Mesenchymal stem cell (in vitro differentiated cells and primary cell): ENCODE data around the gene DNM1L.

Experiments
- DNase-seq: peaks from one replicate; pipeline ENCODE4 v3.0.0-alpha.2; 2013
- H2AFZ ChIP-seq: one replicate; pipeline ENCODE4 v1.6.1; 2013; ENCODE audit warnings: low read depth, mild to moderate bottlenecking, control low read depth, inconsistent platforms, low read length, moderate library complexity
- H2AK5ac ChIP-seq: 2 replicates; pipeline ENCODE4 v1.6.1; 2013; ENCODE audit warnings: low read length, moderate library complexity, mild to moderate bottlenecking, inconsistent platforms; ENCODE audit not compliant: severe bottlenecking
- H2BK120ac ChIP-seq: one replicate; pipeline ENCODE4 v1.6.1; 2013; ENCODE audit warnings: low read depth, mild to moderate bottlenecking, inconsistent platforms, low read length, moderate library complexity
- H2BK12ac ChIP-seq, 2 experiments: one replicate each; pipeline ENCODE4 v1.6.1; 2013; ENCODE audit warnings: inconsistent platforms in 2 of 2, low read length in 2 of 2, mild to moderate bottlenecking in 2 of 2, moderate library complexity in 2 of 2, control low read depth in 1 of 2
- H2BK15ac ChIP-seq: one replicate; pipeline ENCODE4 v1.6.1; 2013; ENCODE audit warnings: mild to moderate bottlenecking, low read depth, inconsistent platforms; ENCODE audit not compliant: poor library complexity, severe bottlenecking
- H2BK5ac ChIP-seq: 2 replicates; pipeline ENCODE4 v1.6.1; 2013; ENCODE audit warnings: low read depth, mild to moderate bottlenecking, low read length, control low read depth, inconsistent platforms; ENCODE audit not compliant: poor library complexity, severe bottlenecking
- H3K14ac ChIP-seq, 2 experiments: one replicate each; pipeline ENCODE4 v1.6.1; 2013; ENCODE audit warnings: inconsistent platforms in 2 of 2, low read length in 2 of 2, control low read depth in 1 of 2, mild to moderate bottlenecking in 1 of 2, moderate library complexity in 1 of 2
- H3K18ac ChIP-seq, 2 experiments: one replicate each; pipeline ENCODE4 v1.6.1; 2013; ENCODE audit warnings: inconsistent platforms in 2 of 2, low read length in 2 of 2, control low read depth in 1 of 2, low read depth in 1 of 2, mild to moderate bottlenecking in 1 of 2
- H3K23ac ChIP-seq, 2 experiments: one replicate each; pipeline ENCODE4 v1.6.1; 2013; ENCODE audit warnings: inconsistent platforms in 2 of 2, low read length in 2 of 2, mild to moderate bottlenecking in 2 of 2, moderate library complexity in 2 of 2, control low read depth in 1 of 2
- H3K27ac ChIP-seq: 2 replicates; pipeline ENCODE4 v1.5.1; 2013; ENCODE audit warnings: mild to moderate bottlenecking, moderate library complexity, low read length, control low read depth, inconsistent platforms; ENCODE audit not compliant: poor library complexity, severe bottlenecking
- H3K27me3 ChIP-seq, 2 experiments: 2 replicates each; pipeline versions ENCODE4 v1.6.1 to v1.7.0; 2013; ENCODE audit warnings: low read length in 2 of 2, mild to moderate bottlenecking in 2 of 2, moderate library complexity in 2 of 2, control low read depth in 1 of 2, inconsistent platforms in 1 of 2; ENCODE audit not compliant: control insufficient read depth in 1 of 2, insufficient read depth in 1 of 2
- H3K36me3 ChIP-seq, 2 experiments: 2 replicates each; pipeline versions ENCODE4 v1.6.1 to v1.7.0; 2013; ENCODE audit warnings: low read length in 2 of 2, control low read depth in 1 of 2, inconsistent platforms in 1 of 2, low read depth in 1 of 2, mild to moderate bottlenecking in 1 of 2; ENCODE audit not compliant: insufficient read depth in 2 of 2, control insufficient read depth in 1 of 2
- H3K4ac ChIP-seq, 2 experiments: one replicate each; pipeline ENCODE4 v1.6.1; 2013; ENCODE audit warnings: inconsistent platforms in 2 of 2, low read length in 2 of 2, mild to moderate bottlenecking in 2 of 2, moderate library complexity in 2 of 2, control low read depth in 1 of 2, low read depth in 1 of 2
- H3K4me1 ChIP-seq: 2 replicates; pipeline ENCODE4 v1.6.1; 2013; ENCODE audit warnings: low read depth, low read length, control low read depth; ENCODE audit not compliant: control insufficient read depth, insufficient read depth
- H3K4me2 ChIP-seq: 2 replicates; pipeline ENCODE4 v1.6.1; 2013; ENCODE audit warnings: low read length, mild to moderate bottlenecking, inconsistent platforms; ENCODE audit not compliant: poor library complexity, severe bottlenecking
- H3K4me3 ChIP-seq, 2 experiments: 2 replicates each; pipeline versions ENCODE4 v1.5.1 to v1.7.0; 2013; ENCODE audit warnings: low read length in 2 of 2, mild to moderate bottlenecking in 2 of 2, control low read depth in 1 of 2, low read depth in 1 of 2; ENCODE audit not compliant: insufficient read depth in 1 of 2
- H3K79me1 ChIP-seq: replicated peaks from 2 replicates; pipeline ENCODE4 v1.6.1; 2013; ENCODE audit warnings: mild to moderate bottlenecking, control low read depth, low read length, inconsistent platforms; ENCODE audit not compliant: poor library complexity, severe bottlenecking
- H3K9ac ChIP-seq: 2 replicates; pipeline ENCODE4 v1.7.0; 2013; ENCODE audit warnings: mild to moderate bottlenecking, low read length, moderate library complexity
- H3K9me3 ChIP-seq: 2 replicates; pipeline ENCODE4 v1.7.0; 2013; ENCODE audit warnings: mild to moderate bottlenecking, low read length; ENCODE audit not compliant: control insufficient read depth
- H4K8ac ChIP-seq: one replicate; pipeline ENCODE4 v1.6.1; 2013; ENCODE audit warnings: inconsistent platforms, mild to moderate bottlenecking, low read length, moderate library complexity
- H4K91ac ChIP-seq: one replicate; pipeline ENCODE4 v1.6.1; 2013; ENCODE audit warnings: mild to moderate bottlenecking, low read length, inconsistent platforms
- WGBS: methylation state at CpG from one replicate; pipeline ENCODE4 v1.1.7; 2013; ENCODE audit warnings: mixed read lengths; 5-methylcytosine and 5-hydroxymethylcytosine counted together

DNM1L gene

DNA sequence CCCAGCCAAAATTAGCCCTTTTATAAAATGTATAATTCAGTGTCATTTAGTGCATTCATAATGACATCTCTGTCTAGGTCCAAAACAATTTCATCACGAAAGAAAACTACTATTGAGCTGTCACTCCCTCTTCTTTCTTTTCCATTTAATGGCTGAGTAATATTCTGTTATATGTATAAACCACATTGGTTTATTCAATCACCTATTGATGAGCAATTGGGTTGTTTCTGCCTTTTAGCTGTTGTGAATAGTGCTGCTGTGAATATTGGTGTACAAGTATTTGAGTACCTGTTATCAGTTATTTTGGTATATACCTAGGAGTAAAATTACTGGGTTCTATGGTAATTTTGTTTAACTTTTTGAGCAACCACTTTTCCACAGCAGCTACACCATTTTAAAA, 7.2 kb downstream of the DNM1L start:
- Histone ChIP-seq H3K18ac (no peak overlapping the region), H2AK5ac (no peak overlapping the region), H2BK5ac (no peak overlapping the region), H3K4me1 (peaks cover 2% of the 10 kb centered on the region), H3K4me3 (no peak overlapping the region), H3K27ac (no peak overlapping the region), H2BK15ac (no peak overlapping the region), H2BK120ac (no peak overlapping the region), H3K27me3 (no peaks in the 10 kb centered on the region), H3K4ac (no peak overlapping the region), H2AFZ (no peak overlapping the region), H3K36me3 (peaks cover 4 to 6% of the 10 kb centered on the region in 2 experiments), H3K4me2 (no peak overlapping the region), H3K23ac (no peak overlapping the region), H3K14ac (no peak overlapping the region), H4K91ac (no peak overlapping the region), H2BK12ac (no peak overlapping the region), H3K9me3 (no peaks in the 10 kb centered on the region), H3K9ac (no peak overlapping the region), H4K8ac (no peak overlapping the region), H3K79me1 (no peaks in the 10 kb centered on the region)
- DNase-seq, result no peak
- WGBS, result no CpG with 5 or more reads among the region's 1 CpG

GRCh38 chr12:32688786-32689185, 9.7 kb downstream of the DNM1L start:
- Histone ChIP-seq H3K4me2 (no peak overlapping the region), H2AK5ac (no peak overlapping the region), H3K18ac (no peak overlapping the region), H3K14ac (no peak overlapping the region), H2BK5ac (no peak overlapping the region), H3K36me3 (peaks cover 4 to 5% of the 10 kb centered on the region in 2 experiments), H3K27ac (no peak overlapping the region), H2BK15ac (no peak overlapping the region), H2BK120ac (no peak overlapping the region), H4K8ac (no peak overlapping the region), H3K23ac (no peak overlapping the region), H3K79me1 (no peaks in the 10 kb centered on the region), H3K4me1 (no peaks in the 10 kb centered on the region), H2BK12ac (no peak overlapping the region), H2AFZ (no peak overlapping the region), H3K9me3 (no peaks in the 10 kb centered on the region), H3K4ac (no peak overlapping the region), H3K4me3 (no peak overlapping the region), H4K91ac (no peak overlapping the region), H3K9ac (no peak overlapping the region), H3K27me3 (no peaks in the 10 kb centered on the region)
- DNase-seq, result no peak

- Histone ChIP-seq H3K9ac (no peak overlapping the region), H3K18ac (no peak overlapping the region), H3K14ac (no peak overlapping the region), H2BK12ac (no peak overlapping the region), H4K91ac (no peak overlapping the region), H2BK15ac (no peak overlapping the region), H2BK120ac (no peak overlapping the region), H3K79me1 (peaks cover 5% of the 10 kb centered on the region), H3K4me1 (no peaks in the 10 kb centered on the region), H3K4me3 (no peak overlapping the region), H3K27me3 (no peaks in the 10 kb centered on the region), H2BK5ac (no peak overlapping the region), H2AFZ (no peak overlapping the region), H3K36me3 (peaks cover 0 to 6% of the 10 kb centered on the region in 2 experiments), H4K8ac (no peak overlapping the region), H3K4ac (no peak overlapping the region), H3K27ac (no peak overlapping the region), H2AK5ac (no peak overlapping the region), H3K9me3 (peaks cover 5% of the 10 kb centered on the region), H3K4me2 (no peak overlapping the region), H3K23ac (no peak overlapping the region)
- WGBS, result over 99% methylated on average over 8 of the region's 8 CpGs
- DNase-seq, result no peak
These were observed 11.8 kb downstream of the DNM1L start for GRCh38 chr12:32690927-32691326.

DNA sequence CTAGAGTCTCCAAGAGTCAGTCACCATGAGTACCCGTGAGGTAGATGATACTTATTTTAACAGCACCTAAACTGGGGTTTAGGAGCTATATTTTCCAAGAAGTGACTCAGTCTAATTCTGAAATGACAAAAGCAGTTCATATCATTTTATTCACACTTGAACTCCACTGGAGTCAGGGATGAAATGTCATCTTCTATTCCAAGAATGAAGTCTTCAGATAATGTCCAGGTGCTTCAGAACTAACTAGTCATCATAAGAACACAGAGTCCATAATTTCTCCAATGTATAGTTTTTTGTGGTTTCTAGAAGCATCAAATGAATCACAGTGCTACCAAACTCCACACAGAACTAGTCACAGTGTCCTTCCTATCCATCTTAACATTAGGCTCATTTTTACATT, 13.3 kb downstream of the DNM1L start:
- Histone ChIP-seq H2AK5ac (no peak overlapping the region), H4K8ac (no peak overlapping the region), H3K4ac (no peak overlapping the region), H2AFZ (no peak overlapping the region), H3K27ac (no peak overlapping the region), H3K18ac (no peak overlapping the region), H3K27me3 (no peaks in the 10 kb centered on the region), H2BK12ac (no peak overlapping the region), H3K9ac (no peak overlapping the region), H4K91ac (no peak overlapping the region), H3K4me2 (no peak overlapping the region), H2BK120ac (no peak overlapping the region), H3K23ac (no peak overlapping the region), H3K4me3 (no peak overlapping the region), H2BK15ac (no peak overlapping the region), H2BK5ac (no peak overlapping the region), H3K36me3 (peaks cover 4 to 6% of the 10 kb centered on the region in 2 experiments), H3K4me1 (no peaks in the 10 kb centered on the region), H3K9me3 (peaks cover 5% of the 10 kb centered on the region), H3K14ac (no peak overlapping the region), H3K79me1 (peaks cover 9% of the 10 kb centered on the region)
- no peak for DNase-seq
- 100% methylated on average over 1 of the region's 1 CpG for WGBS
